ENCODE results near the gene SH3D21. TPM values are rescaled to one million over a fixed set of nuclear protein-coding genes. Genes with fewer than 3 reads are reported as not detected.

SH3D21 gene
- total RNA-seq, 1 experiment from 2014 or later = 18.3 TPM

DNA sequence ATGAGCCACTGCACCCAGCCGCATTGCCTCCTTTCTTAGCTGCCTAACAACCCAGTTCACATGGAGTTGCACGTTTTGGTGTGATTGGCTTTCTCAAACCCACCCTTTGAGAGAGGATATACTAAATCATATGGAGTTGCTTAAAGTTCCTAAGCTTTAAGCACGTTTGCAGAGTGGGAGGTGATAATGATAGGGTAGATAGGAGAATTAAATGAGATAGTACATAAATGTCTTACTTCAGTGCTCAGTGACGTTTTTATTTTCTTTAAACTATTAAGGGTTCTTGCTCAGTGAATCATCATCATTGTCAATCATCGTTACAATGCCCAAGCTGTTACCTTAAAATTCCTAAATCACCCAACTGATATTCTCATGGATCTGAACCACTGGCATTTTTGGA lies 2.9 kb upstream of the SH3D21 start:
- H4K20me1 ChIP-seq (ENCODE audit: control insufficient read depth, insufficient read depth, insufficient read length) = no peaks in the 10 kb centered on the region
- no peak overlapping the region for H2AK5ac ChIP-seq (ENCODE audit: insufficient read length, low read length)
- no CpG with 5 or more reads among the region's 5 CpGs for WGBS (ENCODE audit: extremely low coverage, insufficient read length, low lambda C conversion rate)
- H3K79me1 ChIP-seq (ENCODE audit: insufficient read depth, low read depth, low read length, poor library complexity, severe bottlenecking) = no peaks in the 10 kb centered on the region
- Mint-ChIP-seq H3K27me3 (ENCODE audit: low read depth) (no peaks in the 10 kb centered on the region; the same call in 1 of the 2 replicates), H3K4me3 (no peak overlapping the region), H3K4me1 (peaks cover 16 to 22% of the 10 kb centered on the region in 2 experiments), H3K27ac (peak overlapping the region in 2 of 3 experiments; percentile 34 to 71; a peak in 1 of 7 replicates), H3K9me3 (no peaks in the 10 kb centered on the region), H3K36me3 (ENCODE audit: insufficient read depth in 1 of 3, low read depth in 3 of 3) (peaks cover 29 to 67% (median 59%) of the 10 kb centered on the region in 3 experiments; a peak in 6 of 7 replicates)
- no peaks in the 10 kb centered on the region for H3K27me3 ChIP-seq (ENCODE audit: insufficient read depth, low read length)
- H2AFZ ChIP-seq (ENCODE audit: low read length) = no peak overlapping the region
- no peak overlapping the region for H3K14ac ChIP-seq (ENCODE audit: insufficient read depth, low read length)
- no peak overlapping the region for H2BK12ac ChIP-seq (ENCODE audit: insufficient read length, low read depth, low read length)
- peaks cover 8% of the 10 kb centered on the region for H3K23me2 ChIP-seq (ENCODE audit: insufficient read length, low read depth, low read length, poor library complexity, severe bottlenecking)
- H3K18ac ChIP-seq (ENCODE audit: insufficient read length, low read depth, low read length) = no peak overlapping the region
- H3K79me2 ChIP-seq (ENCODE audit: insufficient read depth, low read length) = no peaks in the 10 kb centered on the region
- H2BK120ac ChIP-seq (ENCODE audit: low read depth, low read length, poor library complexity, severe bottlenecking) = no peak overlapping the region
- DNase-seq = no peak
- TF ChIP-seq, protein P1, sequence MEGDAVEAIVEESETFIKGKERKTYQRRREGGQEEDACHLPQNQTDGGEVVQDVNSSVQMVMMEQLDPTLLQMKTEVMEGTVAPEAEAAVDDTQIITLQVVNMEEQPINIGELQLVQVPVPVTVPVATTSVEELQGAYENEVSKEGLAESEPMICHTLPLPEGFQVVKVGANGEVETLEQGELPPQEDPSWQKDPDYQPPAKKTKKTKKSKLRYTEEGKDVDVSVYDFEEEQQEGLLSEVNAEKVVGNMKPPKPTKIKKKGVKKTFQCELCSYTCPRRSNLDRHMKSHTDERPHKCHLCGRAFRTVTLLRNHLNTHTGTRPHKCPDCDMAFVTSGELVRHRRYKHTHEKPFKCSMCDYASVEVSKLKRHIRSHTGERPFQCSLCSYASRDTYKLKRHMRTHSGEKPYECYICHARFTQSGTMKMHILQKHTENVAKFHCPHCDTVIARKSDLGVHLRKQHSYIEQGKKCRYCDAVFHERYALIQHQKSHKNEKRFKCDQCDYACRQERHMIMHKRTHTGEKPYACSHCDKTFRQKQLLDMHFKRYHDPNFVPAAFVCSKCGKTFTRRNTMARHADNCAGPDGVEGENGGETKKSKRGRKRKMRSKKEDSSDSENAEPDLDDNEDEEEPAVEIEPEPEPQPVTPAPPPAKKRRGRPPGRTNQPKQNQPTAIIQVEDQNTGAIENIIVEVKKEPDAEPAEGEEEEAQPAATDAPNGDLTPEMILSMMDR (conservative IDR thresholded peaks at IDR 0.05) = no peak
- H2BK5ac ChIP-seq (ENCODE audit: insufficient read length, low read length) = no peak overlapping the region
- H3K4me1 ChIP-seq (ENCODE audit: insufficient read depth, low read length) = peaks cover 3% of the 10 kb centered on the region; the same call in 1 of the 2 replicates
- H4K8ac ChIP-seq (replicated peaks; ENCODE audit: insufficient read length, low read depth, low read length) = no peak overlapping the region
- no peak overlapping the region for H3K4ac ChIP-seq (ENCODE audit: low read depth, low read length)
- no peak overlapping the region for H3K4me2 ChIP-seq (ENCODE audit: insufficient read depth, insufficient read length, low read length)
- no peak overlapping the region for H3K23ac ChIP-seq (ENCODE audit: insufficient read length, low read depth, low read length)
- H3K9ac ChIP-seq (ENCODE audit: extremely low read depth, insufficient read length, low read length) = no peak overlapping the region
- H3T11ph ChIP-seq (ENCODE audit: low read length) = no peak overlapping the region
- H3K9me3 ChIP-seq (ENCODE audit: control insufficient read depth, low read depth, low read length) = no peaks in the 10 kb centered on the region
- H2BK15ac ChIP-seq (ENCODE audit: low read depth, low read length) = no peak overlapping the region
- H2BK20ac ChIP-seq (ENCODE audit: low read depth, low read length, poor library complexity, severe bottlenecking) = no peak overlapping the region
- no peak overlapping the region for H4K5ac ChIP-seq (ENCODE audit: insufficient read length, low read depth, low read length)
- H4K91ac ChIP-seq (ENCODE audit: insufficient read length, low read depth, low read length) = no peak overlapping the region
- H3K56ac ChIP-seq (ENCODE audit: insufficient read length, low read depth, low read length) = no peak overlapping the region
- no peak overlapping the region for H3K27ac ChIP-seq (ENCODE audit: insufficient read length, low read depth, low read length)

All from H9 (cell line).